ENCODE data around the gene SYT1. TPM values are rescaled to one million over a fixed set of nuclear protein-coding genes. Genes with fewer than 3 reads are reported as not detected.

SYT1 gene
- total and polyA plus RNA-seq, 2 experiments from 2014 or later, result 48.7 to 51.7 TPM

- Histone ChIP-seq H3K27me3 (ENCODE audit: insufficient read depth) (no peaks in the 10 kb centered on the region), H3K27ac (ENCODE audit: low read depth) (0 out of 2 replicates have a peak overlapping the region, but pooled peaks have one; percentile 10), H3K9me2 (ENCODE audit: insufficient read depth) (no peaks in the 10 kb centered on the region), H3K79me2 (replicated peaks; ENCODE audit: insufficient read depth) (peaks cover 52% of the 10 kb centered on the region), H4K20me1 (replicated peaks; ENCODE audit: insufficient read depth) (peaks cover 16% of the 10 kb centered on the region), H3F3A (replicated peaks; ENCODE audit: low read depth) (no peaks in the 10 kb centered on the region), H3K4me2 (peak overlapping the region; percentile 64), H3K36me3 (ENCODE audit: insufficient read depth) (no peaks in the 10 kb centered on the region), H3K4me3 (peak overlapping the region; percentile 78), H3K4me1 (ENCODE audit: insufficient read depth) (peaks cover 44% of the 10 kb centered on the region), H2AFZ (no peak overlapping the region)
- no peaks in the 10 kb centered on the region for H3K9me3 Mint-ChIP-seq
- no peaks in the 10 kb centered on the region; the same call in 2 of the 3 replicates for H3K36me3 Mint-ChIP-seq (ENCODE audit: low read depth)
- peak; percentile 9 for ATAC-seq
- H3K27ac Mint-ChIP-seq, result peak overlapping the region; percentile 89
- DNase-seq (ENCODE audit: low spot score), result peak; percentile 37
- peak overlapping the region; percentile 99 for H3K4me3 Mint-ChIP-seq
- H3K27me3 Mint-ChIP-seq (ENCODE audit: insufficient read depth, low read depth, poor library complexity), result peaks cover 2% of the 10 kb centered on the region
- TF ChIP-seq JUNB (IDR thresholded peaks at IDR 0.05; ENCODE audit: unreplicated experiment), result no peak
- TF ChIP-seq ZNF114 (CRISPR knock-in tag; IDR thresholded peaks at IDR 0.05), result no peak
- TF ChIP-seq, protein P1, sequence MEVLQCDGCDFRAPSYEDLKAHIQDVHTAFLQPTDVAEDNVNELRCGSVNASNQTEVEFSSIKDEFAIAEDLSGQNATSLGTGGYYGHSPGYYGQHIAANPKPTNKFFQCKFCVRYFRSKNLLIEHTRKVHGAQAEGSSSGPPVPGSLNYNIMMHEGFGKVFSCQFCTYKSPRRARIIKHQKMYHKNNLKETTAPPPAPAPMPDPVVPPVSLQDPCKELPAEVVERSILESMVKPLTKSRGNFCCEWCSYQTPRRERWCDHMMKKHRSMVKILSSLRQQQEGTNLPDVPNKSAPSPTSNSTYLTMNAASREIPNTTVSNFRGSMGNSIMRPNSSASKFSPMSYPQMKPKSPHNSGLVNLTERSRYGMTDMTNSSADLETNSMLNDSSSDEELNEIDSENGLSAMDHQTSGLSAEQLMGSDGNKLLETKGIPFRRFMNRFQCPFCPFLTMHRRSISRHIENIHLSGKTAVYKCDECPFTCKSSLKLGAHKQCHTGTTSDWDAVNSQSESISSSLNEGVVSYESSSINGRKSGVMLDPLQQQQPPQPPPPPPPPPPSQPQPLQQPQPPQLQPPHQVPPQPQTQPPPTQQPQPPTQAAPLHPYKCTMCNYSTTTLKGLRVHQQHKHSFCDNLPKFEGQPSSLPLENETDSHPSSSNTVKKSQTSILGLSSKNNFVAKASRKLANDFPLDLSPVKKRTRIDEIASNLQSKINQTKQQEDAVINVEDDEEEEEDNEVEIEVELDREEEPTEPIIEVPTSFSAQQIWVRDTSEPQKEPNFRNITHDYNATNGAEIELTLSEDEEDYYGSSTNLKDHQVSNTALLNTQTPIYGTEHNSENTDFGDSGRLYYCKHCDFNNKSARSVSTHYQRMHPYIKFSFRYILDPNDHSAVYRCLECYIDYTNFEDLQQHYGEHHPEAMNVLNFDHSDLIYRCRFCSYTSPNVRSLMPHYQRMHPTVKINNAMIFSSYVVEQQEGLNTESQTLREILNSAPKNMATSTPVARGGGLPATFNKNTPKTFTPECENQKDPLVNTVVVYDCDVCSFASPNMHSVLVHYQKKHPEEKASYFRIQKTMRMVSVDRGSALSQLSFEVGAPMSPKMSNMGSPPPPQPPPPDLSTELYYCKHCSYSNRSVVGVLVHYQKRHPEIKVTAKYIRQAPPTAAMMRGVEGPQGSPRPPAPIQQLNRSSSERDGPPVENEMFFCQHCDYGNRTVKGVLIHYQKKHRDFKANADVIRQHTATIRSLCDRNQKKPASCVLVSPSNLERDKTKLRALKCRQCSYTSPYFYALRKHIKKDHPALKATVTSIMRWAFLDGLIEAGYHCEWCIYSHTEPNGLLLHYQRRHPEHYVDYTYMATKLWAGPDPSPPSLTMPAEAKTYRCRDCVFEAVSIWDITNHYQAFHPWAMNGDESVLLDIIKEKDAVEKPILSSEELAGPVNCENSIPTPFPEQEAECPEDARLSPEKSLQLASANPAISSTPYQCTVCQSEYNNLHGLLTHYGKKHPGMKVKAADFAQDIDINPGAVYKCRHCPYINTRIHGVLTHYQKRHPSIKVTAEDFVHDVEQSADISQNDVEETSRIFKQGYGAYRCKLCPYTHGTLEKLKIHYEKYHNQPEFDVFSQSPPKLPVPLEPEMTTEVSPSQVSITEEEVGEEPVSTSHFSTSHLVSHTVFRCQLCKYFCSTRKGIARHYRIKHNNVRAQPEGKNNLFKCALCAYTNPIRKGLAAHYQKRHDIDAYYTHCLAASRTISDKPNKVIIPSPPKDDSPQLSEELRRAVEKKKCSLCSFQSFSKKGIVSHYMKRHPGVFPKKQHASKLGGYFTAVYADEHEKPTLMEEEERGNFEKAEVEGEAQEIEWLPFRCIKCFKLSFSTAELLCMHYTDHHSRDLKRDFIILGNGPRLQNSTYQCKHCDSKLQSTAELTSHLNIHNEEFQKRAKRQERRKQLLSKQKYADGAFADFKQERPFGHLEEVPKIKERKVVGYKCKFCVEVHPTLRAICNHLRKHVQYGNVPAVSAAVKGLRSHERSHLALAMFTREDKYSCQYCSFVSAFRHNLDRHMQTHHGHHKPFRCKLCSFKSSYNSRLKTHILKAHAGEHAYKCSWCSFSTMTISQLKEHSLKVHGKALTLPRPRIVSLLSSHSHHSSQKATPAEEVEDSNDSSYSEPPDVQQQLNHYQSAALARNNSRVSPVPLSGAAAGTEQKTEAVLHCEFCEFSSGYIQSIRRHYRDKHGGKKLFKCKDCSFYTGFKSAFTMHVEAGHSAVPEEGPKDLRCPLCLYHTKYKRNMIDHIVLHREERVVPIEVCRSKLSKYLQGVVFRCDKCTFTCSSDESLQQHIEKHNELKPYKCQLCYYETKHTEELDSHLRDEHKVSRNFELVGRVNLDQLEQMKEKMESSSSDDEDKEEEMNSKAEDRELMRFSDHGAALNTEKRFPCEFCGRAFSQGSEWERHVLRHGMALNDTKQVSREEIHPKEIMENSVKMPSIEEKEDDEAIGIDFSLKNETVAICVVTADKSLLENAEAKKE (CRISPR knock-in tag; IDR thresholded peaks at IDR 0.05), result no peak
- peaks cover 42% of the 10 kb centered on the region for H3K4me1 Mint-ChIP-seq
These were observed 393 bp downstream of the SYT1 start for GRCh38 chr12:78864870-78865463.

DNA sequence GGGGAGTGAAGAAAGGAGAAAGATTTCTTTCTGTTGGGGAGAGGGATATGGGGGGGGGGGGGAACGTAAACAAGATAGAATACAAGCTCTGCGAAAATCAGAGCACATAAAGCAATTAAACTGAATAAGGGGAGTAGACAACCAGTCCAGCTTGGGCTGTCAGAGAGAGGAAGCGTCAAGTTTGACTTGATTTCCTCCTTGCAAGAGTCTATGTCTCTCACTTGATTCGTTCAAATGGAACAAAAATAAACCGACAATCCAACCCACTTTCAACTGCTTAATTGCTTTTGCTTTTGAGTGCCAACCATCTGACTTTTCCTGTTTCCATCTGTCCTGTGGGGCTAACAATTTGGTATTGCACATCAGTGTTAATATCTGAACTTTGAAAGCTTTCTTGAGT lies 942 bp downstream of the SYT1 start:
- ATAC-seq (no peak), DNase-seq (ENCODE audit: low spot score) (no peak)
- Mint-ChIP-seq H3K4me1 (peaks cover 45% of the 10 kb centered on the region), H3K4me3 (peak overlapping the region; percentile 99), H3K27ac (no peak overlapping the region; the same call in 1 of the 2 replicates), H3K27me3 (ENCODE audit: insufficient read depth, low read depth, poor library complexity) (peaks cover 2% of the 10 kb centered on the region), H3K9me3 (no peaks in the 10 kb centered on the region), H3K36me3 (ENCODE audit: low read depth) (no peaks in the 10 kb centered on the region; the same call in 2 of the 3 replicates)
- Histone ChIP-seq H3K36me3 (ENCODE audit: insufficient read depth) (no peaks in the 10 kb centered on the region), H3K9me2 (ENCODE audit: insufficient read depth) (no peaks in the 10 kb centered on the region), H3K27me3 (ENCODE audit: insufficient read depth) (no peaks in the 10 kb centered on the region), H3K27ac (ENCODE audit: low read depth) (0 out of 2 replicates have a peak overlapping the region, but pooled peaks have one; percentile 10), H4K20me1 (replicated peaks; ENCODE audit: insufficient read depth) (peaks cover 16% of the 10 kb centered on the region), H3K4me2 (peak overlapping the region; percentile 64), H2AFZ (no peak overlapping the region), H3K4me1 (ENCODE audit: insufficient read depth) (peaks cover 50% of the 10 kb centered on the region), H3F3A (replicated peaks; ENCODE audit: low read depth) (no peaks in the 10 kb centered on the region), H3K79me2 (replicated peaks; ENCODE audit: insufficient read depth) (peaks cover 57% of the 10 kb centered on the region), H3K4me3 (peak overlapping the region; percentile 78)
- no peak for TF ChIP-seq ZNF331 (CRISPR knock-in tag; IDR thresholded peaks at IDR 0.05; ENCODE audit: low read depth)
- TF ChIP-seq ZNF114 (CRISPR knock-in tag; IDR thresholded peaks at IDR 0.05), result no peak
- no peak for TF ChIP-seq REST (IDR thresholded peaks at IDR 0.05; ENCODE audit: unreplicated experiment)
